Fibroblast of lung (primary cell): ENCODE data around the gene BLTP2.

Source experiments
- EZH2 ChIP-seq: IDR thresholded peaks from 2 replicates; pipeline ENCODE4 v1.5.1; 2012; ENCODE audit warnings: low read length, control low read depth, mild to moderate bottlenecking; ENCODE audit errors: missing control alignments
- TF ChIP-seq, protein P1 (sequence below), 2 donors: IDR thresholded peaks in 1 of 2; conservative IDR thresholded peaks in 1 of 2; 1 replicate in 1 of 2; 2 replicates in 1 of 2; pipeline ENCODE4 v1.5.1; 2011 to 2012; ENCODE audit warnings: low read length in 2 of 2, control low read depth in 1 of 2, inconsistent platforms in 1 of 2, low read depth in 1 of 2, mild to moderate bottlenecking in 1 of 2

- TF ChIP-seq, protein P1, sequence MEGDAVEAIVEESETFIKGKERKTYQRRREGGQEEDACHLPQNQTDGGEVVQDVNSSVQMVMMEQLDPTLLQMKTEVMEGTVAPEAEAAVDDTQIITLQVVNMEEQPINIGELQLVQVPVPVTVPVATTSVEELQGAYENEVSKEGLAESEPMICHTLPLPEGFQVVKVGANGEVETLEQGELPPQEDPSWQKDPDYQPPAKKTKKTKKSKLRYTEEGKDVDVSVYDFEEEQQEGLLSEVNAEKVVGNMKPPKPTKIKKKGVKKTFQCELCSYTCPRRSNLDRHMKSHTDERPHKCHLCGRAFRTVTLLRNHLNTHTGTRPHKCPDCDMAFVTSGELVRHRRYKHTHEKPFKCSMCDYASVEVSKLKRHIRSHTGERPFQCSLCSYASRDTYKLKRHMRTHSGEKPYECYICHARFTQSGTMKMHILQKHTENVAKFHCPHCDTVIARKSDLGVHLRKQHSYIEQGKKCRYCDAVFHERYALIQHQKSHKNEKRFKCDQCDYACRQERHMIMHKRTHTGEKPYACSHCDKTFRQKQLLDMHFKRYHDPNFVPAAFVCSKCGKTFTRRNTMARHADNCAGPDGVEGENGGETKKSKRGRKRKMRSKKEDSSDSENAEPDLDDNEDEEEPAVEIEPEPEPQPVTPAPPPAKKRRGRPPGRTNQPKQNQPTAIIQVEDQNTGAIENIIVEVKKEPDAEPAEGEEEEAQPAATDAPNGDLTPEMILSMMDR (conservative IDR thresholded peaks at IDR 0.05 in 1 of 2, IDR thresholded peaks at IDR 0.05 in 1 of 2; ENCODE audit: low read depth in 1 of 2, low read length in 2 of 2) = no peak
- no peak for TF ChIP-seq EZH2
These were observed 3.4 kb downstream of the BLTP2 start for GRCh38 chr17:28641579-28641978.
